ENCODE results near the gene PIK3R5.

- TF ChIP-seq CTCF (IDR thresholded peaks at IDR 0.05) = no peak
- no peak for TF ChIP-seq POLR2A (IDR thresholded peaks at IDR 0.05)
- TF ChIP-seq EP300 (IDR thresholded peaks at IDR 0.05) = no peak
Observed at GRCh38 chr17:9011001-9011400, 45.5 kb upstream of the PIK3R5 start.

Data from tibial nerve (tissue), 4 donors.